GM21526 (cell line): ENCODE results near the gene FNDC3A.
"Not testable (repeated sequence)": the region's sequence is repeated elsewhere in the genome, so short reads cannot be mapped to it uniquely, and the experiment has no call there.

ENCODE experiments used
- ATAC-seq: cut with Tn5 transposase; IDR thresholded peaks from one replicate; pipeline ENCODE4 v1.9.1; 2021; ENCODE audit warnings: moderate library complexity; ENCODE audit not compliant: unreplicated experiment, low FRiP score

Gene FNDC3A

GRCh38 chr13:49125964-49126524 lies 150.3 kb downstream of the FNDC3A start:
- ATAC-seq: no peak

DNA sequence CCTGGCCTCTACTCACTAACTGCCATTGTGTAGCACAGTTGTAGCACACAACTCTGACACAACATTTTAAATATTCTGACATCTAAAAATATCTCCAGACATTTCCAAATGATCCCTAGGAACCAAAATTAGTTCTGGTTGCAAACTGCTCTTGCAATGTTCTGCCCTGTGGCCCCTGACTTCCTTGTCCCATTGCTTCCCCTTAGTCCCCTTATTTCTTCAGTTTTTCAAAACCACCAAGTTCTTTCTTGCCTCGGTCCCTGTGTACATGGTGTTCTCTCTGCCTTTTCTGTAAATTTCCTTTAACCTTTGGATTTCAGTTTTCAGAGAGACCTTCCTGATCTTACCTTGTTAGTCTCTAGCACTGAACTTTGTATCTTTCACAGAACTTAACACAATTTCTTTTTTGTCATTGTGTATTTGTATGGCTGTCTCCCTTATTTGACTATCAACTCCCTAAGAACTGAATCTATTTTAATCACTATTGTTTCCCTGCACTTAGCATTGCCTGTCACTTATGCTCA lies 156.8 kb downstream of the FNDC3A start:
- no peak for ATAC-seq

GRCh38 chr13:49134305-49134704 lies 158.6 kb downstream of the FNDC3A start:
- ATAC-seq: no peak

DNA sequence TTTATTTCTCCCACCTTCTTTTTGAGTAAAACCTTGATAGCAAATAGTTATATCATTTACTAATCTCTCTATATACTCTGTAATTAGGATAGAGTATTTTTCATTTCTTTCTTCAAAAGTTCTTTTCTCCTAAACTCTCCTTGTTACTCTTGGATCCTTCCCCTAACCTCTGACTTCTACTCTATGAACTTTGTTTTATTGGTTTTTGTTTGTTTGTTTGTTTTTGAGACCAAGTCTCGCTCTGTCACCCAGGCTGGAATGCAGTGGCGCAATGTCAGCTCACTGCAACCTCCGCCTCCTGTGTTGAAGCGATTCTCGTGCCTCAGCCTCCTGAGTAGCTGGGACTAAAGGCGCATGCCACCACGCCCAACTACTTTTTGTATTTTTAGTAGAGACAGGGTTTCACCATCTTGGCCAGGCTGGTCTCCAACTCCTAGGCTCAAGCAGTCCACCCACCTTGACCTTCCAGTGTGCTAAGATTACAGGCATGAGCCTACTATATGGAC lies 161.5 kb downstream of the FNDC3A start:
- not testable (repeated sequence) for ATAC-seq

DNA sequence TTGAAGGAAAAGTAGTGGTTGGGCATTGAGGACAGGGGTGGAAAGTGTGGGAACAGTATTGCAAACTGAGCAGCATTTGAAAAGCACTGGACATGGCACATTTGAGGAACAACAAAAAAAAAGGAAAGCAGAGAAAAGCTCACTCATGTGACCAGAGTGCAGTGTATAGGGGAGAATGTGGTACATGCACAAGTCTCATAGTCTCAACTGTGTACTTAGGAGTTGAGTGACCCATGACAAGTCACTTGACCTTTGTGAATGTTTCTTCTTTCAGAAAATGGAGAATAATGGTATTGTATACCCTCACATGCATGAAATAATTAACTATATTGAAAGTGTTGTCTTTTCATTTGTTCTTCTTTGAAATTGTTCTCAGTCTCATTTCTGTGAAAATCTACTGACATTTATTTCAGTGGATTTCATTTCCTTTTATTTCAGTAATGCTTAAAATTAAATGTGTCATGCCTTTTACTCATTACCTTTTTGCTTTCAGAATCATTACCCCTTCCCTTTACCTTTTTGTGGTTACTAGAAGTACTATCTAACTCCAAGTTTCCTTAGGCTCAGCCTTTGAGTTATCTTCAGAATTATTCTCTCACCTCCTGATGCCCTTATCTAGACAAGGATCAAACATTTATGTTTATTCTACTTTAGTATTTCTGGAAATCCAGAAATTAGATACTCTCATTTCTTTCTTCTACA lies 165.3 kb downstream of the FNDC3A start:
- ATAC-seq: no peak

- no peak for ATAC-seq
Observed at GRCh38 chr13:49146950-49147355, 171.2 kb downstream of the FNDC3A start.

DNA sequence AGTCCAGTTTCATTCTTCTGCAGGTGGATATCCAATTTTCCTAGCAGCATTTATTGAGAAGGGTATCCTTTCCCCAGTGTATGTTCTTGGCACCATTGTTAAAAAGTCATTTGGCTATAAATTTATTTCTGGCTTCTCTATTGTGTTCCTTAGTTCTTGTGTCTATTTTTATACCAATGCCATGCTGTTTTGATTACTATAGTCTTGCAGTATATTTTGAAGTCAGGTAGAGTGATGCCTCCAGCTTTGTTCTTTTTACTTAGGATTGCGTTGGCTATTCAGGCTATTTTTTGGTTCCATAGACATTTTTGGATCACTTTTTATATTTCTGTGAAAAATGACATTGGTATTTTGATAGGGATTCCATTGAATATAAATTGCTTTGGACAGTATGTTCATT lies 172.7 kb downstream of the FNDC3A start:
- no peak for ATAC-seq

GRCh38 chr13:49157955-49158584 lies 182.4 kb downstream of the FNDC3A start:
- not testable (repeated sequence) for ATAC-seq

DNA sequence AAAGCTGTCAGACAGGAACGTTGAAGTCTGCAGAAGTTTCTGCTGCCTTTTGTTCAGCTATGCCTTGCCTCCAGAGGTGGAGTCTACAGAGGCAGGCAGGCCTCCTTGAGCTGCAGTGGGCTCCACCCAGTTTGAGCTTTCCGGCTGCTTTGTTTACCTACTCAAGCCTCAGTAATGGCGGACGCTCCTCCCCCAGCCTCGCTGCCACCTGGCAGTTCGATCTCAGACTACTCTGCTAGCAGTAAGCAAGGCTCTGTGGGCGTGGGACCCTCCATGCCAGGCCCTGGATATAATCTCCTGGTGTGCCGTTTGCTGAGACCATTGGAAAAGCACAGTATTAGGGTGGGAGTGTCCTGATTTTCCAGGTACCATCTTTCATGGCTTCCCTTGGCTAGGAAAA lies 187.4 kb downstream of the FNDC3A start:
- ATAC-seq: not testable (repeated sequence)

GRCh38 chr13:49164712-49165111 lies 189.0 kb downstream of the FNDC3A start:
- no peak for ATAC-seq

DNA sequence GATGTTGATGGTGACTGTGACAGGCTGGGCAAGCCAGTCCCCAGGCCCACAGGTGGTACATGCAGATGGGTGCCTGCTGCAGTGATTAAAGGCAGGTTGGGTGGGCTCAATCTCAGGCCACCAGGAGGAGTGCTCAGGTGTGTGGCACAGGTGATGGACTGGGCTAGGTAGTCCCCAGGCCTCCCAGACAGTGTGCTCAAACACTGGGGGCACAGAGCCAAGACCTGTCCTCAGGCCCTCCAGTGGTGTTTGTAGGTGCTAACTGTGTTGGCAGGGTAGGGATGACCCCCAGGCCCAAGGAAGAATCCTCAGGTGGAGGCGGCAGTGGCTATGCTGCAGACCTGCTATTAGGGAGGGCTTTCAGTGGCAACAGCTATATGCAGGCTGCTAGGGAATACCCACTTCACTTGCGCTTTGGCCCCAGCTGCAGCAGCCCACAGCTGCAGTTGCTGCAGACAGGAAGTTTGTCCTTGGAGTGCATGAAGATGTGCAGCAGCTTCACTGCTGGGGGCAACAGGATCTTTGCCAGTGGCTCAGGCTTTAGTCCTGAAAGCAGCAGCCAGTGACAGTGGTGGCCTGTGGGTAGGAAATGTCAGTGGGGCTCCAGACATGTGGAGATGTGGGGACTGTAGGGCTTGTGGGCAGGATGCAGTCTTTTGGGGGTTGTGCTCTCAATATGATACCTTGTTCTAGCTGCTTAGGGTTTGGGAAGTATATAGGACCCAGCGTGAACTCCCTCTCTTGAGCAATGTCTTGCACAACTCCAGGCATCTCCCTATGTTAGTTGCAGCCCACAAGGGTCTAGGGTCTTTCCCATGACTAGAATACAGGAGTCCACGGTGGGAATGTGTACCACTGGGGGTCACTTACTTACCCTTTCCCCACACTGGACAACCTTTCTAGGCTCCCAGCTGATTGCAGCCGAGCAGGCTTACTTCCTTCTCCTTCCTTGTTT lies 190.4 kb downstream of the FNDC3A start:
- ATAC-seq: no peak

GRCh38 chr13:49171359-49171758 lies 195.6 kb downstream of the FNDC3A start:
- no peak for ATAC-seq

DNA sequence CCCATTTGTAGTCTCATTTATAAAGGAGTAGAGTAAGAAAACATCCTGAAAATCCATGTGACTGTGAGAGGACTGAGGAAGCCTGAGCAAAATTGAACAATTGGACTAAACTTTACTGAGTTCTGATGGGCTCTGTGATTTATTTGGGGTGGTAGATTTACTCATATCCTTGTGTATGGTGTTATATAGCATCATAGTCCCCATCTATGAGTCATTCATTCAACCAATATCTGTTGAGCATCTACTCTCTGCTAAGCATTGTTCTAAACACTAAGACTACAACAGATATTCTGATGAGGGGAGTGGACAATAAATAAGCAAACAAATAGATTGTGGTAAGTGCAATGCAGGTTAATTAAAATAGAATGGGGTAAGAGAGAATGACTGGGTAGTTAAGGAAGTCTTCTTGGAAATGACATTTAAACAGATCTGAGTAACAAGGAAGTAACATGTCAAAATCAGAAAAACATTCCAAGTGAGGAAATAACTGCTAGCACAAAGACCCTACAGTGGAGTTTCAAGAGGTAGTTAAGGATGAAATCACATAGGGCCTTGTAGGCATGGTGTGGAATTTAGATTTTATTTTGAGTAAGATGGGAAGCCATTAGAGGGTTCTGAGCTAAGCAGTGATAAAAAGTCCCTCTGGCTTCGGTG lies 208.1 kb downstream of the FNDC3A start:
- no peak for ATAC-seq

- no peak for ATAC-seq
Observed at GRCh38 chr13:49184621-49185020, 208.9 kb downstream of the FNDC3A start.

GRCh38 chr13:49185264-49185663 lies 209.6 kb downstream of the FNDC3A start:
- no peak for ATAC-seq

GRCh38 chr13:49190901-49191300 lies 215.2 kb downstream of the FNDC3A start:
- no peak for ATAC-seq

GRCh38 chr13:49206641-49207040 lies 230.9 kb downstream of the FNDC3A start:
- no peak for ATAC-seq

DNA sequence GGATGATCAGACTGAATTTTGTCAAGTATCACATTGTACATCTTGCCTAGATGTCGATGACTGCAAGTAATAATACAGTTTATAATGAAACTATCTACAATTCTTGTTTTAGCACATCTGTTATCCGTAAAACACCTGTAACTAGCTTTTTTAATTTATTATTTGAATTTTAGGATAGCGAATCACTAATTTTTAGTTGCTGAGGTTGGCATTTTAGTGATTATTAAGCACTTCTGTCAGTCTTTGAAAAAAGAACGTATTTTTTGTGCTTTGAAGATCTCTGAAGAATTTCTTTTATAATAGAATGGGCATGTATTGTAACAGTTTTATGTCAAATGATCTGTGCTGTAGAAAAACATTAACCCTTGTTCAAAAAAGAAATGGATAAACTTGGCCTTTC lies 232.9 kb downstream of the FNDC3A start:
- no peak for ATAC-seq

DNA sequence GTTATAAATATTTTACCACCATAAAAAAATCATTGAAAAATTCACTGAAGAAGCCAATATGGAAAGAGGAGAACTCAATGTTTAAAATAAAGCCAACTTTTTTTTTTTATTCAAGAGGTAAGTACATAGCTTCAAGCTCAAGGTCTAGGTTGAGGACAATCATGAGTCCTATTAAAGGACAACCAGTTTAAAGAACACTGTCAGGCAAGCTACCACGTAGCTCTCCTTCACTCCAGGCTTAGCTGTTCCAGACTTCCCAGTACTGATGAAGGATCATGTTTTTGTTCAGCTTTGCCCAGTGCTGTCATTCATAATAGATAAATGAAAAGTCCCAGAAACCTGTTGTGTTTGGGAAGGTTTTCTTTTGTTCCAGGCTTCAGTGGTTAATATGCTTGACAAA lies 234.4 kb downstream of the FNDC3A start:
- no peak for ATAC-seq

DNA sequence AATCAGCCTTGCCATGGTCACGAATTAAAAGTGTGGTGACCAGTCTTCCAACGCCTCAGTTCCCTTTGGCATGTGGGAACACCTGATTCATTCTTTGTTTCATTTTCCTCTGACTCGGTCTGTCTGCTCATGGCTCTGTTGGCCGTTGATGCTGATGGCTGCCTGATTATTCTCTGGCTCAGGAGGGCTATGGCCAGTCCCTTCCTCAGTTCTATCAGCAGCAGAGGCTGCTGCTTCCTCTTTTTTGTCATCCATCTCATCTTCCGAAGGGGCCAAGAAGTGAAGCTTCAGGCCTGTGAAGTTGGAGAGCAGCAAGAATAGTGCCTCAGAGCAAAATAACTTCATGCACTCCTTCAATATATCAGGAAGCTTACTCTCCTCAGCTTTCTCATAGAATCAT lies 235.0 kb downstream of the FNDC3A start:
- no peak for ATAC-seq
